GM12878 (cell line): ENCODE data around the gene OVOL1. TPM values are rescaled to one million over a fixed set of nuclear protein-coding genes. Genes with fewer than 3 reads are reported as not detected.
A peak's percentile ranks its signal among the peaks of the same experiment; 100 is the strongest.

ENCODE experiments used
- ATAC-seq: fragments of 200-7000 bp; cut with Tn5 transposase; 3 replicates; pipeline ENCODE4 v1.9.1; 2020; ENCODE audit warnings: mild to moderate bottlenecking, moderate library complexity
- BruUV-seq: library from RNA; stranded (reverse); fragments of 400-500 nt; replicated peaks from 2 replicates; lab custom pipeline; 2021; lab: Mats Ljungman, UMichigan
- CTCF ChIA-PET: fragments of 300-600 bp; sonication (Branson Sonifier 250); formaldehyde crosslinking; extraction: SDS; loops from one replicate; lab custom pipeline; 2021; ENCODE audit warnings: inconsistent platforms; lab: Yijun Ruan, JAX
- POLR2A ChIA-PET: fragments of 350-600 bp; formaldehyde crosslinking; extraction: SDS; loops from one replicate; lab custom pipeline; 2021; ENCODE audit warnings: inconsistent platforms; lab: Charles Lee
- RAD21 ChIA-PET: fragments of 300-600 bp; sonication (Branson Sonifier 250); formaldehyde crosslinking; loops from one replicate; lab custom pipeline; 2023; ENCODE audit warnings: antibody characterized with exemption; ENCODE audit not compliant: unreplicated experiment; lab: Charles Lee
- SMC1A ChIA-PET: fragments of 300-600 bp; sonication (Branson Sonifier 250); formaldehyde crosslinking; loops from one replicate; lab custom pipeline; 2023; ENCODE audit not compliant: unreplicated experiment, uncharacterized antibody; lab: Charles Lee
- DNase-seq: peaks from one replicate; pipeline ENCODE4 v3.0.0-alpha.2; 2011; ENCODE audit warnings: low read depth, low spot score
- FAIRE-seq: peaks from 3 replicates; lab custom pipeline; 2011; peaks lifted over from hg19 to GRCh38; lab: Jason Lieb, UNC
- H2AFZ ChIP-seq: 2 replicates; pipeline ENCODE4 v1.6.0; 2011; ENCODE audit warnings: low read depth, low read length, control low read depth; ENCODE audit not compliant: control insufficient read depth
- H3K27ac ChIP-seq: 2 replicates; pipeline ENCODE4 v1.5.1; 2011; ENCODE audit warnings: control low read depth; ENCODE audit not compliant: control insufficient read depth, insufficient read depth
- H3K27me3 ChIP-seq, 2 experiments: replicated peaks in 1 of 2; 2 replicates each; pipeline versions ENCODE4 v1.6.0 to v1.6.1; 2011; ENCODE audit warnings: low read length in 1 of 2; ENCODE audit not compliant: control insufficient read depth in 2 of 2, insufficient read depth in 2 of 2
- H3K36me3 ChIP-seq, 2 experiments: 2 replicates each; pipeline ENCODE4 v1.5.1; 2011; ENCODE audit warnings: low read length in 1 of 2; ENCODE audit not compliant: control insufficient read depth in 2 of 2, insufficient read depth in 2 of 2
- H3K4me1 ChIP-seq: 2 replicates; pipeline ENCODE4 v1.6.1; 2011; ENCODE audit warnings: mild to moderate bottlenecking, low read length, moderate library complexity, mixed read lengths; ENCODE audit not compliant: control insufficient read depth, insufficient read depth
- H3K4me2 ChIP-seq: 2 replicates; pipeline ENCODE4 v1.6.0; 2011; ENCODE audit warnings: control low read depth; ENCODE audit not compliant: control insufficient read depth, insufficient read depth
- H3K4me3 ChIP-seq: fragments of 200-600 bp; sonication (generic); 2 replicates; pipeline ENCODE4 v1.5.1; 2016
- H3K79me2 ChIP-seq: 2 replicates; pipeline ENCODE4 v1.6.0; 2011; ENCODE audit warnings: low read length; ENCODE audit not compliant: control insufficient read depth, insufficient read depth
- H3K9ac ChIP-seq: 2 replicates; pipeline ENCODE4 v1.8.0; 2011; ENCODE audit warnings: low read length, control low read depth, mixed read lengths; ENCODE audit not compliant: control insufficient read depth, insufficient read depth
- H3K9me3 ChIP-seq: replicated peaks from 3 replicates; pipeline ENCODE4 v1.5.1; 2011; ENCODE audit warnings: mild to moderate bottlenecking, low read length; ENCODE audit not compliant: control insufficient read depth, insufficient read depth
- H4K20me1 ChIP-seq: 2 replicates; pipeline ENCODE4 v1.6.0; 2011; ENCODE audit not compliant: control insufficient read depth, insufficient read depth
- CTCF ChIP-seq, 3 experiments: IDR thresholded peaks in 2 of 3; conservative IDR thresholded peaks in 1 of 3; 2 replicates each; pipeline ENCODE4 v1.5.1; 2011; ENCODE audit warnings: low read depth in 3 of 3, low read length in 3 of 3, mild to moderate bottlenecking in 3 of 3, control low read depth in 2 of 3, moderate library complexity in 2 of 3, inconsistent platforms in 1 of 3, mixed read lengths in 1 of 3; ENCODE audit not compliant: control insufficient read depth in 2 of 3, insufficient read depth in 1 of 3; ENCODE audit errors: extremely low read depth in 1 of 3
- HDGF ChIP-seq: fragments of 450-650 bp; IDR thresholded peaks from 2 replicates; pipeline ENCODE4 v1.6.1; 2016; ENCODE audit warnings: antibody characterized with exemption
- IRF4 ChIP-seq: IDR thresholded peaks from 2 replicates; pipeline ENCODE4 v1.6.1; 2011; ENCODE audit warnings: low read depth, low read length
- SMC3 ChIP-seq: IDR thresholded peaks from 2 replicates; pipeline ENCODE4 v1.6.1; 2011; ENCODE audit warnings: low read length, improper control_type of control experiment, borderline replicate concordance
- SPI1 ChIP-seq: IDR thresholded peaks from 2 replicates; pipeline ENCODE4 v1.6.1; 2011; ENCODE audit warnings: low read depth, mild to moderate bottlenecking, low read length, moderate library complexity, borderline replicate concordance; ENCODE audit not compliant: insufficient read depth
- WGBS: methylation state at CpG from one replicate; pipeline ENCODE4 v1.1.6; 2016; ENCODE audit warnings: low lambda C conversion rate; ENCODE audit not compliant: insufficient replicate concordance, insufficient coverage; ENCODE audit errors: missing lambda C conversion rate; 5-methylcytosine and 5-hydroxymethylcytosine counted together
- in situ Hi-C: fragments of 300-500 bp; cut with MboI; formaldehyde crosslinking; loops from 9 replicates; pipeline ENCODE4 v1.14.3; 2018; ENCODE audit warnings: mixed read lengths
- intact Hi-C: fragments of 100-400 bp; cut with micrococcal nuclease; formaldehyde crosslinking; loops from one replicate; pipeline ENCODE4 v1.14.2; 2022; ENCODE audit not compliant: unreplicated experiment
- polyA plus RNA-seq, 11 experiments: library from polyadenylated mRNA; depleted of rRNA in 4 of 11; unstranded in 6 of 11; stranded (reverse) in 5 of 11; fragments of >200 nt; fragmentation: Nextera tagmentation in 4 of 11; fragmentation: Illumina TruSeq in 1 of 11; extraction: Ambion mirVana in 4 of 11; extraction: Trizol in 1 of 11; gene quantifications; 1 replicate in 1 of 11; 2 replicates in 10 of 11; pipeline versions ENCODE4 v1.2.1 to v1.2.3, GENCODE V29; 2011 to 2016; ENCODE audit warnings: inconsistent platforms in 2 of 11, missing spikeins in 2 of 11, low read depth in 1 of 11
- total RNA-seq, 4 experiments: library from RNA; depleted of rRNA in 3 of 4; stranded (reverse); fragments of >200 nt in 3 of 4; fragmentation: Illumina TruSeq in 1 of 4; extraction: Trizol in 1 of 4; gene quantifications; 2 replicates each; pipeline versions ENCODE4 v1.2.1 to v1.2.3, GENCODE V29; 2013 to 2021

The OVOL1 gene
- total and polyA plus RNA-seq, 10 of the 15 experiments (the other 5 are each of a cell fraction or from before 2014, with no cell fraction given): 0.04 to 0.96 (median 0.09) TPM; not detected in 7

DNA sequence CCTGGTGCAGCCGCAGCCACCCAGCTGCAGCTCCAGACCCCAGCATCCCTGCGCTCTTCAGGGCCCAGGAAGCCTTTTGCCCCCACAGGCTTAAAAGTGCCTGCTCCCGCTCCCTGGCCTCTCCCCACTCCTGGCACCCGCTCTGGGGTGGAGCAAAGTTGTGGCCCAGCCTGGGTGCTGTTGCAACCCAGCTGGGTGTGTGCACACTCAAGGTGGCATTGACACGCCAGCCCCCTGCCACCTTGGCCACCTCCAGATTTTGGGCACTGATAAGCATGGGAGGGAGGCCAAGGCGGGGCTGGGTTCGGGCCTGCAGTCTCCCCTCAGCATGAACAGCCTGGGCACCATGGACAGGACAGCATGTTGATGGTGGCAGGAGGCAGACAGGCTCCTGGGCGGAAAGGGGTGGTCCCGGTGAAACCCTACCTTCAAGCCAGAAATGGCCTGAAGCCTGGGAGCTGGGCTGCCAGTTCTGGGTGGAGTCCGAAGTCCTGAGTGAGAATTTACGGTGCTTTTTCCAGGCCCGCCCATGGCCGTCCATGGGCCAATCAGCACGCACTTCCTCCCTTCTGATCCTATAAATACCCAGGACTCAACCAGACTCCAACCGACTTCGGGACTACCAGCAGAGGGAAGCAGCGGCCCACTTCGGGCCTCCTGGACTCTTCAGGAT lies 42.7 kb upstream of the OVOL1 start:
- Histone ChIP-seq H3K4me1 (no peaks in the 10 kb centered on the region), H3K9me3 (no peaks in the 10 kb centered on the region), H3K27me3 (no peaks in the 10 kb centered on the region; a peak in 1 of 4 replicates), H4K20me1 (no peaks in the 10 kb centered on the region), H3K4me3 (no peak overlapping the region), H3K4me2 (no peak overlapping the region), H3K27ac (no peak overlapping the region), H2AFZ (no peak overlapping the region), H3K9ac (no peak overlapping the region), H3K36me3 (no peaks in the 10 kb centered on the region), H3K79me2 (no peaks in the 10 kb centered on the region)
- ChIA-PET CTCF (interaction anchor here (0.8 to 1.4 kb wide), 6 partner anchors 17 to 278 kb away, joined by 3 to 9 read pairs (median 4); no protein-coding TSS in a partner anchor), POLR2A (interaction anchor here (0.6 kb wide), 1 partner anchor 143 kb away, joined by 3 read pairs; no protein-coding TSS in a partner anchor), SMC1A (no interaction called here), RAD21 (interaction anchor here (1.0 kb wide), 1 partner anchor 35 kb away, joined by 4 read pairs; no protein-coding TSS in a partner anchor)
- no TSS peak for BruUV-seq
- intact Hi-C loops: no loop called here
- DNase-seq: no peak
- in situ Hi-C loops: no loop called here
- TF ChIP-seq CTCF (IDR thresholded peaks at IDR 0.05 in 2 of 3, conservative IDR thresholded peaks at IDR 0.05 in 1 of 3; ENCODE audit: control insufficient read depth in 2 of 3, extremely low read depth in 1 of 3, insufficient read depth in 1 of 3, low read depth in 3 of 3, low read length in 3 of 3) (peak in 1 of 3 experiments; percentile 22; a peak in 2 of 6 replicates), IRF4 (no peak), SPI1 (peak; percentile 13; the same call in 1 of the 2 replicates), HDGF (no peak), SMC3 (peak; percentile 8; the same call in 1 of the 2 replicates)
- FAIRE-seq: no peak
- 54% methylated on average over 18 of the region's 18 CpGs for WGBS
- peak; percentile 56 for ATAC-seq
